WTC11 (cell line): Measurements from ENCODE around the gene SURF6. TPM values are rescaled to one million over a fixed set of nuclear protein-coding genes. Genes with fewer than 3 reads are reported as not detected.

ENCODE experiments used
- ATAC-seq: fragments of 200-7000 bp; cut with Tn5 transposase; 2 replicates; pipeline ENCODE4 v1.10.0; 2021; ENCODE audit warnings: mild to moderate bottlenecking, moderate library complexity
- CTCF ChIA-PET: fragments of 300-600 bp; sonication (Branson Sonifier 250); formaldehyde crosslinking; loops from one replicate; lab custom pipeline; 2021; ENCODE audit warnings: antibody characterized with exemption; lab: Charles Lee
- POLR2A ChIA-PET: fragments of 350-600 bp; sonication (Branson Sonifier 250); formaldehyde crosslinking; loops from one replicate; lab custom pipeline; 2021; ENCODE audit warnings: antibody characterized with exemption; lab: Charles Lee
- DNase-seq: peaks from one replicate; pipeline ENCODE4 v3.0.0; 2021; ENCODE audit warnings: low spot score
- H3K27ac Mint-ChIP-seq: 2 replicates; pipeline ENCODE4 v1.8.0; 2021; ENCODE audit warnings: mixed read lengths
- H3K27me3 Mint-ChIP-seq: 2 replicates; pipeline ENCODE4 v1.8.0; 2021; ENCODE audit warnings: low read depth, mild to moderate bottlenecking, moderate library complexity, mixed read lengths
- H3K36me3 Mint-ChIP-seq: 2 replicates; pipeline ENCODE4 v1.8.0; 2021; ENCODE audit warnings: mixed read lengths
- H3K4me1 Mint-ChIP-seq: 2 replicates; pipeline ENCODE4 v1.8.0; 2022; ENCODE audit warnings: mixed read lengths
- H3K4me3 Mint-ChIP-seq: 2 replicates; pipeline ENCODE4 v1.8.0; 2021; ENCODE audit warnings: mild to moderate bottlenecking, moderate library complexity, mixed read lengths
- H3K9me3 Mint-ChIP-seq: 2 replicates; pipeline ENCODE4 v1.8.0; 2021; ENCODE audit warnings: mixed read lengths
- AR ChIP-seq: fragments of 250-450 bp; sonication (Bioruptor Pico); IDR thresholded peaks from 2 replicates; pipeline ENCODE4 v1.9.0; 2021; ENCODE audit warnings: mild to moderate bottlenecking
- ATF2 ChIP-seq: sonication (generic); formaldehyde crosslinking; IDR thresholded peaks from 2 replicates; pipeline ENCODE4 v1.8.1; 2022; ENCODE audit warnings: low read depth, missing genetic modification reagents, borderline replicate concordance
- E2F4 ChIP-seq: sonication (generic); formaldehyde crosslinking; IDR thresholded peaks from 2 replicates; pipeline ENCODE4 v1.8.1; 2022; ENCODE audit warnings: low read depth, mild to moderate bottlenecking, moderate library complexity, missing genetic modification reagents, borderline replicate concordance
- EMX1 ChIP-seq: fragments of 250-450 bp; sonication (Bioruptor Pico); IDR thresholded peaks from 2 replicates; pipeline ENCODE4 v1.8.0; 2021; ENCODE audit warnings: mild to moderate bottlenecking
- ERG ChIP-seq: fragments of 250-450 bp; sonication (Bioruptor Pico); IDR thresholded peaks from 2 replicates; pipeline ENCODE4 v1.8.0; 2021; ENCODE audit warnings: mild to moderate bottlenecking
- GRHL2 ChIP-seq: fragments of 250-450 bp; sonication (Bioruptor Pico); IDR thresholded peaks from 2 replicates; pipeline ENCODE4 v1.8.0; 2022; ENCODE audit warnings: mild to moderate bottlenecking, moderate library complexity; ENCODE audit not compliant: insufficient replicate concordance, severe bottlenecking
- HMGA2 ChIP-seq: fragments of 250-450 bp; sonication (Bioruptor Pico); IDR thresholded peaks from 2 replicates; pipeline ENCODE4 v1.4.0; 2021; ENCODE audit warnings: mild to moderate bottlenecking, moderate library complexity
- IRF2 ChIP-seq: sonication (generic); formaldehyde crosslinking; IDR thresholded peaks from 2 replicates; pipeline ENCODE4 v1.8.0; 2022; ENCODE audit warnings: low read depth, missing genetic modification reagents, borderline replicate concordance
- JUN ChIP-seq: sonication (generic); formaldehyde crosslinking; IDR thresholded peaks from 2 replicates; pipeline ENCODE4 v1.8.0; 2023; ENCODE audit warnings: mild to moderate bottlenecking, missing genetic modification reagents
- KAT7 ChIP-seq: sonication (generic); formaldehyde crosslinking; IDR thresholded peaks from 2 replicates; pipeline ENCODE4 v1.8.1; 2023; ENCODE audit warnings: missing genetic modification reagents, mild to moderate bottlenecking, borderline replicate concordance
- MAX ChIP-seq: sonication (generic); formaldehyde crosslinking; IDR thresholded peaks from 2 replicates; pipeline ENCODE4 v1.8.0; 2022; ENCODE audit warnings: mild to moderate bottlenecking, missing genetic modification reagents
- MYBL2 ChIP-seq: sonication (generic); formaldehyde crosslinking; IDR thresholded peaks from 2 replicates; pipeline ENCODE4 v1.8.1; 2023; ENCODE audit warnings: mild to moderate bottlenecking, moderate library complexity, missing genetic modification reagents
- NFE2L1 ChIP-seq: sonication (generic); formaldehyde crosslinking; IDR thresholded peaks from 2 replicates; pipeline ENCODE4 v1.8.1; 2023; ENCODE audit warnings: missing genetic modification reagents
- PREB ChIP-seq: sonication (generic); formaldehyde crosslinking; IDR thresholded peaks from 2 replicates; pipeline ENCODE4 v1.8.1; 2022; ENCODE audit warnings: mild to moderate bottlenecking, missing genetic modification reagents, moderate library complexity, borderline replicate concordance
- SMAD4 ChIP-seq: sonication (generic); formaldehyde crosslinking; IDR thresholded peaks from 2 replicates; pipeline ENCODE4 v1.8.0; 2022; ENCODE audit warnings: mild to moderate bottlenecking, missing genetic modification reagents
- TEAD1 ChIP-seq: sonication (generic); formaldehyde crosslinking; IDR thresholded peaks from 2 replicates; pipeline ENCODE4 v1.8.0; 2022; ENCODE audit warnings: mild to moderate bottlenecking, missing genetic modification reagents
- ZNF219 ChIP-seq: sonication (generic); formaldehyde crosslinking; IDR thresholded peaks from 2 replicates; pipeline ENCODE4 v1.8.0; 2023; ENCODE audit warnings: missing genetic modification reagents, mild to moderate bottlenecking, borderline replicate concordance
- ZNF317 ChIP-seq: sonication (generic); formaldehyde crosslinking; IDR thresholded peaks from 2 replicates; pipeline ENCODE4 v1.8.1; 2023; ENCODE audit warnings: low read depth, mild to moderate bottlenecking, moderate library complexity, missing genetic modification reagents, borderline replicate concordance
- ZNF396 ChIP-seq: fragments of 250-450 bp; sonication (Bioruptor Pico); IDR thresholded peaks from 2 replicates; pipeline ENCODE4 v1.8.0; 2021; ENCODE audit warnings: mild to moderate bottlenecking, moderate library complexity, borderline replicate concordance
- ZNF425 ChIP-seq: fragments of 250-450 bp; sonication (Bioruptor Pico); conservative IDR thresholded peaks from 2 replicates; pipeline ENCODE4 v1.9.0; 2021; ENCODE audit warnings: mild to moderate bottlenecking
- total RNA-seq: library from RNA; stranded (reverse); gene quantifications from 3 replicates; pipeline ENCODE4 v1.2.3, GENCODE V29; 2021

The SURF6 gene
- total RNA-seq, 1 experiment from 2014 or later, result 67.2 TPM

- TF ChIP-seq IRF2 (CRISPR knock-in tag) (no peak), KAT7 (CRISPR knock-in tag) (no peak), NFE2L1 (no peak), ATF2 (CRISPR knock-in tag) (no peak), ZNF425 (no peak), JUN (CRISPR knock-in tag) (no peak), EMX1 (no peak), HMGA2 (CRISPR knock-in tag) (no peak), PREB (CRISPR knock-in tag) (no peak), ZNF219 (CRISPR knock-in tag) (no peak), AR (CRISPR knock-in tag) (no peak), ZNF396 (CRISPR knock-in tag) (no peak), ERG (CRISPR knock-in tag) (no peak), SMAD4 (CRISPR knock-in tag) (no peak), MYBL2 (CRISPR knock-in tag) (no peak), GRHL2 (CRISPR knock-in tag) (no peak), TEAD1 (CRISPR knock-in tag) (no peak), E2F4 (no peak), ZNF317 (CRISPR knock-in tag) (no peak), MAX (CRISPR knock-in tag) (no peak)
- Mint-ChIP-seq H3K36me3 (peaks cover 30% of the 10 kb centered on the region), H3K4me1 (peaks cover 17% of the 10 kb centered on the region), H3K4me3 (peak overlapping the region; percentile 77), H3K27me3 (no peaks in the 10 kb centered on the region), H3K9me3 (no peaks in the 10 kb centered on the region), H3K27ac (peak overlapping the region; percentile 78; the same call in 1 of the 2 replicates)
- POLR2A ChIA-PET, result interaction anchor here (0.8 to 1.7 kb wide), 3 partner anchors 10 to 16 kb away, joined by 3 to 7 read pairs (median 4); partner anchors contain the start of genes MED22 and RPL7A
- ATAC-seq (no peak), DNase-seq (no peak)
- CTCF ChIA-PET, result interaction anchor here (1.3 to 7.9 kb wide), 7 partner anchors 10 to 169 kb away, joined by 4 to 74 read pairs (median 6); partner anchors contain the start of genes MED22, RPL7A and SLC2A6
Observed at GRCh38 chr9:133357656-133358055, 21.7 kb upstream of the SURF6 start.
